OCI-LY3 (cell line): ENCODE measurements around the gene MCTP2.

Experiments used
- CTCF ChIP-seq: fragments of 200-600, 300-600 bp; sonication (generic); IDR thresholded peaks from 2 replicates; pipeline ENCODE4 v1.5.1; 2014; ENCODE audit warnings: antibody characterized with exemption, low read length, low read depth
- EZH2phosphoT487 ChIP-seq: fragments of 200-600 bp; shearing (Covaris generic); IDR thresholded peaks from 2 replicates; pipeline ENCODE4 v1.6.1; 2018; ENCODE audit warnings: antibody characterized with exemption, mixed run types, low read depth

DNA sequence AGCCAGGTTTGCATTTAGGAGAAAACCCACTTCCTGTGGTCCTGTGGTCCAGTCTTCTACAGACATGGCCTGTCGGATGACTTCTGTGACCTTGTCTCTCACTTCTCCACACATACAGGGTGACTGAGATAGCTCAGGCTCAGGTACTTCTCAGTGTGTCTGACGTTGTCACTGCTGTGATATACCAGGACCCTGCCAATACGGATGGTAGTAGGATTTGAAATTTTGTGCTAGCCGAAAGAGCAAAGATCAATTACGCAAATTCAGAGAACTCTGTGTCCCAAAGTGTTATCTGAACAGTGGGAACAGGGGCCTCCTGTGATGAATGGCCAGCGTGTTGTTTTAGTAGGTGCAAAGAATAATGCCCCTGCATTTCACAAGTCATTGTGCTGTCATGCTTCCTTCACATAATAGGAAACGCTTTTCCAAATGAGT, 128.9 kb downstream of the MCTP2 start:
- TF ChIP-seq CTCF (no peak), EZH2phosphoT487 (no peak)
